GM10248 (cell line): ENCODE results near the gene SUMO3.
"Not testable (repeated sequence)": the region's sequence is repeated elsewhere in the genome, so short reads cannot be mapped to it uniquely, and the experiment has no call there.

Experiments used
- CTCF ChIA-PET: fragments of 300-600 bp; sonication (Branson Sonifier 250); formaldehyde crosslinking; extraction: SDS; loops from one replicate; lab custom pipeline; 2021; ENCODE audit warnings: antibody characterized with exemption; lab: Yijun Ruan, JAX
- POLR2A ChIA-PET: fragments of 350-650 bp; sonication (Branson Sonifier 250); formaldehyde crosslinking; extraction: SDS; loops from one replicate; lab custom pipeline; 2020; ENCODE audit warnings: antibody characterized with exemption; lab: Yijun Ruan, JAX
- DNase-seq: peaks from one replicate; pipeline ENCODE4 v3.0.0; 2012; ENCODE audit errors: extremely low spot score
- TF ChIP-seq, protein P1 (sequence below): IDR thresholded peaks from 2 replicates; pipeline ENCODE4 v1.5.1; 2012; ENCODE audit warnings: mild to moderate bottlenecking, low read depth; ENCODE audit errors: extremely low read depth, missing control alignments, control extremely low read depth

The SUMO3 gene

DNA sequence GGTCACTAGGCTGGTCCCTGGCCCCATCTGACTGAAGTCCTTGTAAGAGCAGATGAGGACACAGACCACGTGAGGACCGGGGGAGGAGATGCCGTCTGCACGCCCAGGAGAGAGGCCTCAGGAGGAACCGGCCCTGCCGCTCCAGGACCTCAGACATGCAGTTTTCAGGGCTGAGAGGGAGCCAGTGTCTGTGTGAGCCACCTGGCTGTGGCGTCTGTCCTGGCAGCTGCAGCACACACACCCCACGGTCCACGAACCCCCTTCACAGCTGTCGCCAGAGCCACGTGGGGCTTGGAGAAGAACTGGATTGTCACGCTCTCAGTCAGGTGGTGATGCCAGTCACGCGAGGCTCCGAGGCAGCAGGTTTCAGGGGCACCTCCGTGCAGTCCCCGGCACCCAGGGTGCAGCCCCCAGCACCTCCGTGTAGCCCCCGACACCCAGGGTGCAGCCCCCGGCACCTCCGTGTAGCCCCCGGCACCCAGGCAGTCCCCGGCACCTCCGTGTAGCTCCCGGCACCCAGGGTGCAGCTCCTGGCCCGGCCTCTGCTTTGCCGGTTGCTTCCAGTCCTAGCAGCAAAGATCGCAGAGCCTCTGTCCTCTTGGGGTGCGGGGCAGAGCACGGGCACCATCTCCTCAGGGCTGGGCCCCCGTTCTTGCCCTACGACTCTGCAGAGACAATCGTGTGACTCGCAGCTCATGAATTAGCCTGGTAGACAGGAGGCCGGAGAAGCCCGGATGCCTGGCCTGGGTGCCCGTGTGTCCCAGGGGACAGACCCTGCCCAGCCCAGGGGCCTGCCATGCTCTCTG, 19.0 kb upstream of the SUMO3 start:
- POLR2A ChIA-PET = no interaction called here
- TF ChIP-seq, protein P1, sequence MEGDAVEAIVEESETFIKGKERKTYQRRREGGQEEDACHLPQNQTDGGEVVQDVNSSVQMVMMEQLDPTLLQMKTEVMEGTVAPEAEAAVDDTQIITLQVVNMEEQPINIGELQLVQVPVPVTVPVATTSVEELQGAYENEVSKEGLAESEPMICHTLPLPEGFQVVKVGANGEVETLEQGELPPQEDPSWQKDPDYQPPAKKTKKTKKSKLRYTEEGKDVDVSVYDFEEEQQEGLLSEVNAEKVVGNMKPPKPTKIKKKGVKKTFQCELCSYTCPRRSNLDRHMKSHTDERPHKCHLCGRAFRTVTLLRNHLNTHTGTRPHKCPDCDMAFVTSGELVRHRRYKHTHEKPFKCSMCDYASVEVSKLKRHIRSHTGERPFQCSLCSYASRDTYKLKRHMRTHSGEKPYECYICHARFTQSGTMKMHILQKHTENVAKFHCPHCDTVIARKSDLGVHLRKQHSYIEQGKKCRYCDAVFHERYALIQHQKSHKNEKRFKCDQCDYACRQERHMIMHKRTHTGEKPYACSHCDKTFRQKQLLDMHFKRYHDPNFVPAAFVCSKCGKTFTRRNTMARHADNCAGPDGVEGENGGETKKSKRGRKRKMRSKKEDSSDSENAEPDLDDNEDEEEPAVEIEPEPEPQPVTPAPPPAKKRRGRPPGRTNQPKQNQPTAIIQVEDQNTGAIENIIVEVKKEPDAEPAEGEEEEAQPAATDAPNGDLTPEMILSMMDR = no peak
- CTCF ChIA-PET = no interaction called here
- no peak for DNase-seq

DNA sequence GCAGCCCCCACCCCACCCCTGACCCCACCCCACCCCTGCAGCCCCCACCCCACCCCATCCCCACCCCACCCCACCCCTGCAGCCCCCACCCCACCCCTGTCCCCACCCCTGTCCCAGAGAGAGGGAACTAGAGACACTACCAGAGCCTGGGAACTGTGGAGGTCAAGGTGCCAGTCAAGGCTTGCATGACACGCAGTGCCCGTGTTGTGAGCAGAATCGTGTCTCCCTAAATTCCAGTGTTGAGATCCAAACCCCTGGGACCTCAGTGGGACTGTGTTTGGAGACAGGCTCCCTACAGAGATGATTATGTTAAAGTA, 18.4 kb upstream of the SUMO3 start:
- TF ChIP-seq, protein P1 = no peak
- ChIA-PET CTCF (no interaction called here), POLR2A (no interaction called here)
- DNase-seq = no peak

DNA sequence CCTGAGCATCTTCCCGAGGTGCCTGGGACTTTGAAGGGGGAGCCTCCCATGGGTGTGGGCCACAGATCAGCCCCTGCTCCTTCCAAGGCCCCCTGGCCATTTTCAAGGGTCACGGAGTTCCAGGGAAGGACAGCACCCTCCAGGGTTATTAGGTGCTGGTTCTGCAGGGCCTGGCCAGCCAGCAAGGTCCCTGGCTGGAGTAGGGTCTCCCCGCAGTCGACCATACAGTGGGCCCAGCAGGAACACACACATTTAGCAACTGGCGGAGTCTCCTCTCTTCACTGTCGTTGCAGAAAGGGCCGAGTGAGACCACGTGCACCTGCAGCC, 17.7 kb upstream of the SUMO3 start:
- ChIA-PET CTCF (no interaction called here), POLR2A (no interaction called here)
- no peak for DNase-seq
- TF ChIP-seq, protein P1 = no peak

DNA sequence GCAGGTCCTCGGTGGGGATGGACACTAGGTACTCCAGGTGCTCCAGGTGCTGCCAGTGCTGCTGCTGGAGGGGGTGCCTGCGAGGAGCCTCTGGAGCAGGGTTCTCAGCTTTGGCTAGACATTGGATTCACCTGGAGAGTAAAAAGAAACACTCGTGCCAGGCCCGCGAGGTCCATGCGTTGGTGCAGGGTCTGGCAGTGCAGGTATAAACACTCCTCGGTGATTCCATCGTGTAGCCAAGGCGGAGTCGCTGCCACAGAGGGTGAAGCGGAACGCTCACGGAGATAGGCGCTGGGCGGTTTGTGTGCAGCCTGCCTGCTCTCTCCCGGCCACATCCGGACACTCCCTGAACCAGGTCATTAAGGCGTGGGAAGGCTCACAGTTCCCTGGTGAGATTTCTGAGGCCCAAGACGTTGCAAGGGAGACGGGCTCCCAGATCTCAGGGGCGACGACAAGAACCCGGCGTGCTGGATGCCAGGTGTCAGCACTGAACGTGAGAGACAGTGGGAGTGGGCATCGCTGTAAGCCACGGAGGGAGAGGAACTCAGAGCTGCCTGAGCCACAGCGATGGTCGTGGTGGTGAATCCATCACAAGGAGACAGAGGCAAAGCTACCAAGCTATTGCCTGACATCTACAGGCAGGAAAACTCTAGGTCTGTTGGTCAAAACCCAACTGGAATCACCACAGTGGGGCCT, 17.2 kb upstream of the SUMO3 start:
- POLR2A ChIA-PET = no interaction called here
- TF ChIP-seq, protein P1 = no peak
- CTCF ChIA-PET = no interaction called here

DNA sequence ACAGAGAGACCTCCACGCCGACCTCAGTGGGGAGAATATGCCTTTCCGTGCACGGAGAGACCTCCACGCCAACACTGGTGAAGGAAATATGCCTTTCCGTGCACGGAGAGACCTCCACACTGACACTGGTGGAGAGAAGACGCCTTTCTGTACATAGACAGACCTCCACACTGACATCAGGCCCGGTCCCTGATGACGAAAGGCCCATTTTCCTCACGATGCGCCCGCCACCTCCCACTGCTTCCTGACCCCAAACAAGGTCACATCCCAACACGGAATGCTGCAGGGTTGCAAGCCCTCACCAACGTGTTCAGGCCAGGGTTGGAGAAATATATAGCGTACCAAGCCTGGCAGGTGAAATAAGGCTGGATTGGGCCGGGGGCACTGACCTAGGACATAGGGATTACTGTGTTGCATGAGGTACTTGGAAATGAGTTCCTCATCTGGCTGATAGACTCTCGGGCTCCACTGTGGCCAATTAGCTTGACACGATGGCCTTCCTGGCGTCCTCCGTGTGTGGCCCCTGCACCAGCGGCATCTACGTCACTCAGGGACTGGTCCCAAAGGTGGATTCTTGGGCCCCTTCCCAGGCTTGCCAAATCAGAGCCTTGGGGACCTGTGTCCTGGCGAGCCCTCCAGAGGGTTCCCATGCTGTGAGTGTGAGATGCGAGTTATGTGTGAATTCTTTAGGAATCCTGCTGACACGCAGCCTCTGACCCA, 16.5 kb upstream of the SUMO3 start:
- POLR2A ChIA-PET = no interaction called here
- CTCF ChIA-PET = no interaction called here
- TF ChIP-seq, protein P1 = no peak
- no peak for DNase-seq

More for the DNA sequence above, 17.2 kb upstream of the SUMO3 start:
- DNase-seq = no peak

DNA sequence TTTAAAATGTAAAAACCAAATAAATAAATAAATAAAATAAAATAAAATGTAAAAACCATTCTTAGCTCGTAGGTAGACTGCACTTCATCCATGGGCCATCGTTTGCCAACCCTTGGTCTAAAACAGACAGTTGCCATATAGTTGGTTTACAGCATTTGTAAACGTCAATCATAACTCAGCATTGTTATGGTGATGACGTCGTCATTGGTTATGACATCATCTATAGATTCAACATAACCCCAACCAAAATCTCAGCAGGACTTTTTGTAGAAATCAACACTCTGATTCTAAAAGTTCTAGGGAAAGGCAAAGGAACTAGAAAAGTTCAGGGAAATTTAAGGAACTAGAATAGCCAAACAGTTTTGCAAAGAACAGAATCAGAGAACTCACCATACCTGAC, 15.8 kb upstream of the SUMO3 start:
- TF ChIP-seq, protein P1 = no peak
- CTCF ChIA-PET = no interaction called here
- no peak for DNase-seq
- POLR2A ChIA-PET = no interaction called here

DNA sequence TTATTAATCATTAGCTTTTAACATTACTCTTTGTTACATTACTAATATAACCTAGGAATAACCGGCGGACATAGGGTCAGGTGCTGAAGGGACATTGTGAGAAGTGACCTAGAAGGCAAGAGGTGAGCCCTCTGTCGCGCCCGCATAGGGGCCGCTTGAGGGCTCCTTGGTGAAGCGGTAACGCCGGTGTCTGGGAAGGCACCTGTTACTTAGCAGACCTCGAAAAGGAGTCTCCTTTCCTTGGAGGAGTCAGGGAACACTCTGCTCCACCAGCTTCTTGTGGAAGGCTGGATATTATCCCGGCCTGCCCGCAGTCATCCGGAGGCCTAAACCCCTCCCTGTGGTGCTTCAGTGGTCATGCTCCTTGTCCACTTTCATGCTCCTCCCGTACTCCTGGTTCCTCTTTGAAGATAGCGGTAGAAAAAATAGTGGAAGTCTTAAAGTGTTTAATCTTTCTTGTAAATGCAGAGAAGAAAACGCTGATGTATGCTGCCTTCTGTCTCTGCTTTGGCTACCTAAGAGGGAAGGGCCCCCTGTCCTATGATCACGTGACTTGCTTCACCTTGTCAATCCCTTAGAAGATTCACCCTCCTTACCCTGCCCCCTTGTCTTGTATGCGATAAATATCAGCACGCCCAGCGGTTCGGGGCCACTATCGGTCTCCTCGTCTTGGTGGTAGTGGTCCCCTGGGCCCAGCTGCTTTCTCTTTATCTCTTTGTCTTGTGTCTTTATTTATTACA, 14.8 kb upstream of the SUMO3 start:
- CTCF ChIA-PET, POLR2A ChIA-PET, DNase-seq: not testable (repeated sequence)
